ENCODE measurements around the gene TAOK3.

- TF ChIP-seq CTCF (IDR thresholded peaks at IDR 0.05) (no peak), POLR2AphosphoS5 (IDR thresholded peaks at IDR 0.05) (no peak), POLR2A (IDR thresholded peaks at IDR 0.05; ENCODE audit: low read depth) (no peak)
Observed at GRCh38 chr12:118175823-118176447, 196.8 kb downstream of the TAOK3 start.

All from esophagus muscularis mucosa (tissue), 3 donors.